NOMO-1 (cell line): ENCODE measurements around the gene HCK.

Source experiments
- DNase-seq, 2 experiments: peaks; one replicate each; lab custom pipeline; 2025; ENCODE audit not compliant: unreplicated experiment in 2 of 2; lab: John Stamatoyannopoulos, UW

HCK gene

GRCh38 chr20:32056708-32057483 is 4.9 kb downstream of the HCK start:
- DNase-seq, result no peak

- DNase-seq, result no peak
Measured at GRCh38 chr20:32057656-32058184, 5.7 kb downstream of the HCK start.

GRCh38 chr20:32059189-32059588 is 7.1 kb downstream of the HCK start:
- DNase-seq, result no peak

GRCh38 chr20:32062776-32063170 is 10.7 kb downstream of the HCK start:
- DNase-seq, result peak; percentile 90 to 91

GRCh38 chr20:32063695-32064094 is 11.7 kb downstream of the HCK start:
- peak; percentile 51 to 62 for DNase-seq

- DNase-seq, result no peak
Measured at GRCh38 chr20:32064667-32065066, 12.6 kb downstream of the HCK start.

GRCh38 chr20:32067234-32067821 is 15.3 kb downstream of the HCK start:
- DNase-seq, result peak; percentile 20 to 66

- no peak for DNase-seq
Measured at GRCh38 chr20:32068174-32068573, 16.1 kb downstream of the HCK start.

GRCh38 chr20:32069711-32070110 is 17.7 kb downstream of the HCK start:
- DNase-seq, result no peak

GRCh38 chr20:32070282-32070681 is 18.2 kb downstream of the HCK start:
- DNase-seq, result no peak

GRCh38 chr20:32070690-32071213 is 18.7 kb downstream of the HCK start:
- no peak for DNase-seq

- no peak for DNase-seq
Measured at GRCh38 chr20:32071395-32072167, 19.5 kb downstream of the HCK start.

- no peak for DNase-seq
Measured at GRCh38 chr20:32072168-32072750, 20.2 kb downstream of the HCK start.

- DNase-seq, result no peak
Measured at GRCh38 chr20:32075534-32075933, 23.5 kb downstream of the HCK start.

GRCh38 chr20:32077190-32077589 is 25.1 kb downstream of the HCK start:
- no peak for DNase-seq

GRCh38 chr20:32078322-32078721 is 26.3 kb downstream of the HCK start:
- DNase-seq, result no peak

- DNase-seq, result peak in 1 of 2 experiments; percentile 20
Measured at GRCh38 chr20:32078791-32079190, 26.7 kb downstream of the HCK start.

GRCh38 chr20:32079655-32080109 is 27.6 kb downstream of the HCK start:
- DNase-seq, result no peak

GRCh38 chr20:32080783-32081182 is 28.7 kb downstream of the HCK start:
- DNase-seq, result no peak

- no peak for DNase-seq
Measured at GRCh38 chr20:32083469-32083868, 31.4 kb downstream of the HCK start.

- DNase-seq, result no peak
Measured at GRCh38 chr20:32087070-32087469, 35.0 kb downstream of the HCK start.
